Measurements from ENCODE around the gene HNRNPUL2.

HNRNPUL2 gene

GRCh38 chr11:62707277-62707861 lies 19.9 kb downstream of the HNRNPUL2 start, which contains the start of the genes BSCL2 and GNG3:
BSCL2 (minus strand) TSS chr11:62707424; CDS start chr11:62707195, 229 bp downstream.
GNG3 (plus strand) TSS chr11:62707676; CDS start chr11:62708296, 620 bp downstream.
- no peaks in the 10 kb centered on the region for H3K9me3 ChIP-seq (ENCODE audit: low read length)
- peaks cover 7% of the 10 kb centered on the region; the same call in 1 of the 2 replicates for H3F3A ChIP-seq (ENCODE audit: insufficient read depth, low read length)
- TF ChIP-seq CTCF (IDR thresholded peaks at IDR 0.05; ENCODE audit: low read length) (no peak), EZH2 (IDR thresholded peaks at IDR 0.05; ENCODE audit: borderline replicate concordance, low read length) (no peak)
- H3K79me2 ChIP-seq (ENCODE audit: insufficient read depth, low read length) = no peaks in the 10 kb centered on the region
- peak within 1 kb of the TSS; percentile 71 for H3K4me3 ChIP-seq (ENCODE audit: low read depth, low read length, poor library complexity, severe bottlenecking)
- H3K36me3 ChIP-seq (ENCODE audit: insufficient read depth, low read length) = peaks cover 43% of the 10 kb centered on the region
- no peak within 1 kb of the TSS for H2AFZ ChIP-seq (ENCODE audit: low read length)
- H3K9ac ChIP-seq (ENCODE audit: low read length) = peak within 1 kb of the TSS; percentile 79
- peak within 1 kb of the TSS; percentile 92 for H3K27ac ChIP-seq (ENCODE audit: low read depth, low read length, poor library complexity, severe bottlenecking)
- H3K4me2 ChIP-seq (ENCODE audit: low read length) = peak within 1 kb of the TSS; percentile 90
- H3K27me3 ChIP-seq (ENCODE audit: insufficient read depth, low read length) = no peaks in the 10 kb centered on the region
- no peaks in the 10 kb centered on the region for H3K9me2 ChIP-seq (ENCODE audit: low read depth, low read length)
- peaks cover 49% of the 10 kb centered on the region for H3K4me1 ChIP-seq (ENCODE audit: insufficient read depth, low read length, severe bottlenecking)
- H4K20me1 ChIP-seq (ENCODE audit: insufficient read depth, low read length) = no peaks in the 10 kb centered on the region

GRCh38 chr11:62706850-62707247 lies 20.4 kb downstream of the HNRNPUL2 start:
- Histone ChIP-seq H2AFZ (ENCODE audit: low read length) (no peak overlapping the region), H3K27ac (ENCODE audit: low read depth, low read length, poor library complexity, severe bottlenecking) (peak overlapping the region; percentile 92), H3K9me3 (ENCODE audit: low read length) (no peaks in the 10 kb centered on the region), H4K20me1 (ENCODE audit: insufficient read depth, low read length) (no peaks in the 10 kb centered on the region), H3F3A (ENCODE audit: insufficient read depth, low read length) (peaks cover 7% of the 10 kb centered on the region; the same call in 1 of the 2 replicates), H3K4me3 (ENCODE audit: low read depth, low read length, poor library complexity, severe bottlenecking) (peak overlapping the region; percentile 71), H3K27me3 (ENCODE audit: insufficient read depth, low read length) (no peaks in the 10 kb centered on the region), H3K4me1 (ENCODE audit: insufficient read depth, low read length, severe bottlenecking) (peaks cover 49% of the 10 kb centered on the region), H3K9ac (ENCODE audit: low read length) (peak overlapping the region; percentile 66), H3K36me3 (ENCODE audit: insufficient read depth, low read length) (peaks cover 44% of the 10 kb centered on the region), H3K9me2 (ENCODE audit: low read depth, low read length) (no peaks in the 10 kb centered on the region), H3K4me2 (ENCODE audit: low read length) (peak overlapping the region; percentile 90), H3K79me2 (ENCODE audit: insufficient read depth, low read length) (no peaks in the 10 kb centered on the region)
- TF ChIP-seq EZH2 (IDR thresholded peaks at IDR 0.05; ENCODE audit: borderline replicate concordance, low read length) (no peak), CTCF (IDR thresholded peaks at IDR 0.05; ENCODE audit: low read length) (no peak)

GRCh38 chr11:62705880-62706849 lies 21.1 kb downstream of the HNRNPUL2 start:
- peak overlapping the region; percentile 77 for H3K9ac ChIP-seq (ENCODE audit: low read length)
- H2AFZ ChIP-seq (ENCODE audit: low read length) = no peak overlapping the region
- peaks cover 7% of the 10 kb centered on the region; the same call in 1 of the 2 replicates for H3F3A ChIP-seq (ENCODE audit: insufficient read depth, low read length)
- no peaks in the 10 kb centered on the region for H3K9me3 ChIP-seq (ENCODE audit: low read length)
- H3K9me2 ChIP-seq (ENCODE audit: low read depth, low read length) = no peaks in the 10 kb centered on the region
- H3K79me2 ChIP-seq (ENCODE audit: insufficient read depth, low read length) = no peaks in the 10 kb centered on the region
- H3K4me3 ChIP-seq (ENCODE audit: low read depth, low read length, poor library complexity, severe bottlenecking) = peak overlapping the region; percentile 71
- no peaks in the 10 kb centered on the region for H3K27me3 ChIP-seq (ENCODE audit: insufficient read depth, low read length)
- no peaks in the 10 kb centered on the region for H4K20me1 ChIP-seq (ENCODE audit: insufficient read depth, low read length)
- peaks cover 45% of the 10 kb centered on the region for H3K36me3 ChIP-seq (ENCODE audit: insufficient read depth, low read length)
- peak overlapping the region; percentile 90 for H3K4me2 ChIP-seq (ENCODE audit: low read length)
- H3K27ac ChIP-seq (ENCODE audit: low read depth, low read length, poor library complexity, severe bottlenecking) = peak overlapping the region; percentile 92
- peaks cover 49% of the 10 kb centered on the region for H3K4me1 ChIP-seq (ENCODE audit: insufficient read depth, low read length, severe bottlenecking)
- TF ChIP-seq EZH2 (IDR thresholded peaks at IDR 0.05; ENCODE audit: borderline replicate concordance, low read length) (no peak), CTCF (IDR thresholded peaks at IDR 0.05; ENCODE audit: low read length) (no peak)

All from OCI-LY1 (cell line).